ENCODE data around the gene SMIM3. TPM values are rescaled to one million over a fixed set of nuclear protein-coding genes. Genes with fewer than 3 reads are reported as not detected.

Gene SMIM3
- total and polyA plus RNA-seq, 2 donors (not counting 1 experiment from before 2014, with no cell fraction given): 59.9 to 69.9 TPM

GRCh38 chr5:150785950-150786349, 7.4 kb downstream of the SMIM3 start:
- Histone ChIP-seq H3K79me2 (ENCODE audit: control insufficient read depth, insufficient read depth, low read length) (peaks cover 72% of the 10 kb centered on the region), H3K4me2 (ENCODE audit: extremely low read depth, insufficient read depth, low read length) (no peak overlapping the region), H3K9me3 (ENCODE audit: control insufficient read depth, insufficient read depth, low read depth, low read length) (no peaks in the 10 kb centered on the region), H2AFZ (ENCODE audit: low read length) (no peak overlapping the region), H3K9ac (ENCODE audit: insufficient read depth, low read length) (no peak overlapping the region), H3K27ac (ENCODE audit: insufficient read depth, low read length) (no peak overlapping the region), H4K20me1 (ENCODE audit: control insufficient read depth, extremely low read depth, insufficient read depth, low read length) (no peaks in the 10 kb centered on the region), H3K4me1 (ENCODE audit: control insufficient read depth, extremely low read depth, insufficient read depth, low read length) (peaks cover 36% of the 10 kb centered on the region), H3K4me3 (replicated peaks in 1 of 4; ENCODE audit: control extremely low read depth in 1 of 4, insufficient read depth in 1 of 4, low read depth in 3 of 4, low read length in 4 of 4) (no peak overlapping the region), H3K27me3 (ENCODE audit: control insufficient read depth, insufficient read depth, low read length) (no peaks in the 10 kb centered on the region), H3K36me3 (ENCODE audit: control insufficient read depth, insufficient read depth, low read length) (no peaks in the 10 kb centered on the region)
- no peak for TF ChIP-seq EZH2 (IDR thresholded peaks at IDR 0.05; ENCODE audit: low read length, missing control alignments)
- TF ChIP-seq CTCF (conservative IDR thresholded peaks at IDR 0.05 in 1 of 2, IDR thresholded peaks at IDR 0.05 in 1 of 2; ENCODE audit: low read depth in 1 of 2, low read length in 2 of 2): no peak
- DNase-seq (ENCODE audit: low read depth in 2 of 2): no peak

GRCh38 chr5:150786876-150787275, 8.3 kb downstream of the SMIM3 start:
- Histone ChIP-seq H3K4me3 (replicated peaks in 1 of 4; ENCODE audit: control extremely low read depth in 1 of 4, insufficient read depth in 1 of 4, low read depth in 3 of 4, low read length in 4 of 4) (peak overlapping the region in 1 of 4 experiments; percentile 6), H3K79me2 (ENCODE audit: control insufficient read depth, insufficient read depth, low read length) (peaks cover 81% of the 10 kb centered on the region), H3K36me3 (ENCODE audit: control insufficient read depth, insufficient read depth, low read length) (no peaks in the 10 kb centered on the region), H3K27me3 (ENCODE audit: control insufficient read depth, insufficient read depth, low read length) (no peaks in the 10 kb centered on the region), H3K27ac (ENCODE audit: insufficient read depth, low read length) (no peak overlapping the region), H4K20me1 (ENCODE audit: control insufficient read depth, extremely low read depth, insufficient read depth, low read length) (no peaks in the 10 kb centered on the region), H3K9ac (ENCODE audit: insufficient read depth, low read length) (no peak overlapping the region), H3K4me2 (ENCODE audit: extremely low read depth, insufficient read depth, low read length) (peak overlapping the region; percentile 30), H2AFZ (ENCODE audit: low read length) (no peak overlapping the region), H3K9me3 (ENCODE audit: control insufficient read depth, insufficient read depth, low read depth, low read length) (no peaks in the 10 kb centered on the region), H3K4me1 (ENCODE audit: control insufficient read depth, extremely low read depth, insufficient read depth, low read length) (peaks cover 31% of the 10 kb centered on the region)
- TF ChIP-seq CTCF (conservative IDR thresholded peaks at IDR 0.05 in 1 of 2, IDR thresholded peaks at IDR 0.05 in 1 of 2; ENCODE audit: low read depth in 1 of 2, low read length in 2 of 2) (no peak), EZH2 (IDR thresholded peaks at IDR 0.05; ENCODE audit: low read length, missing control alignments) (no peak)
- DNase-seq (ENCODE audit: low read depth in 2 of 2): no peak

DNA sequence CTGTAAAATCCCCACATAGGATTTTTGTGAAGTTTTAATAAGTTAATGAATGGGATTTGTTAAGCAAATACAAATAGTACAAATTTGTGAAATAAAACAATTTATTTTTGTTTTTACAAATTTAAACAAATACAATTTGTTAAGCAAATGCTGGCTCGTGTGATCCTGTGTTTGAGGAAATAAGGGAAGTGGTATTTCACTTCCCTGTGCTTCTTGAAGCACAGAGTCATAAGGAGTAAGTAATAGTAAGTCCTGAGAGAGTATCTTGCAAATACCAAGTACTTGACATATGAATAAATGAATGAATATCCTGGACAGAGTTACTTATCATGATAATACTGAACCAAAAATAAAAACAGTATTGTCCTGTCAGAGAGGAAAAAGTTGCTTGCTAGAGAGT, 9.1 kb downstream of the SMIM3 start:
- TF ChIP-seq CTCF (conservative IDR thresholded peaks at IDR 0.05 in 1 of 2, IDR thresholded peaks at IDR 0.05 in 1 of 2; ENCODE audit: low read depth in 1 of 2, low read length in 2 of 2) (no peak), EZH2 (IDR thresholded peaks at IDR 0.05; ENCODE audit: low read length, missing control alignments) (no peak)
- Histone ChIP-seq H3K79me2 (ENCODE audit: control insufficient read depth, insufficient read depth, low read length) (peaks cover 85% of the 10 kb centered on the region), H3K4me2 (ENCODE audit: extremely low read depth, insufficient read depth, low read length) (peak overlapping the region; percentile 1), H3K36me3 (ENCODE audit: control insufficient read depth, insufficient read depth, low read length) (no peaks in the 10 kb centered on the region), H4K20me1 (ENCODE audit: control insufficient read depth, extremely low read depth, insufficient read depth, low read length) (no peaks in the 10 kb centered on the region), H3K4me1 (ENCODE audit: control insufficient read depth, extremely low read depth, insufficient read depth, low read length) (peaks cover 28% of the 10 kb centered on the region), H3K9me3 (ENCODE audit: control insufficient read depth, insufficient read depth, low read depth, low read length) (no peaks in the 10 kb centered on the region), H3K27me3 (ENCODE audit: control insufficient read depth, insufficient read depth, low read length) (no peaks in the 10 kb centered on the region), H3K9ac (ENCODE audit: insufficient read depth, low read length) (no peak overlapping the region), H3K27ac (ENCODE audit: insufficient read depth, low read length) (no peak overlapping the region), H2AFZ (ENCODE audit: low read length) (no peak overlapping the region), H3K4me3 (replicated peaks in 1 of 4; ENCODE audit: control extremely low read depth in 1 of 4, insufficient read depth in 1 of 4, low read depth in 3 of 4, low read length in 4 of 4) (no peak overlapping the region)
- peak; percentile 11 to 15 for DNase-seq (ENCODE audit: low read depth in 2 of 2)

Data from fibroblast of lung (primary cell).